Measurements from ENCODE around the gene SPOCD1. TPM values are rescaled to one million over a fixed set of nuclear protein-coding genes. Genes with fewer than 3 reads are reported as not detected.
A peak's percentile ranks its signal among the peaks of the same experiment; 100 is the strongest.

The SPOCD1 gene
- total RNA-seq, 2 donors from 2014 or later: 2.0 to 3.1 TPM

DNA sequence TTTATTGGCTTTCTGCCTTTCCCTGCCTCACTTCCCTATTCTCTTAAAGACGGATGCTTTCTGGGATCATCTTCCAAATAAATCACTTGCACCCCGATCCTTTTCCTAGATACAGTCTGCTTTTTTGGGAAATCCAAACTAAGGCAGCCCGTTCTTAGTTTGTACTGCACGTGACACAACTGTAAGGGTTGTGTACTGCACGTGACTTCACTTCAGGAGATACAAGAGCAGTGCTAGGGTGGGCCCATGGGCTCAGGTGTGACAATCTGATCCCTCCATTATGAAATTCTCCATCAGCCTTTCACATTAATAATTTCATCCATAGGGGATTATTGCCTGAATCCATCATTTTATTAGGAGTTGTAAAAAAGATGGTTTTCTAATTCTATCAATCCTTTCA is 33.8 kb upstream of the SPOCD1 start:
- Mint-ChIP-seq H3K4me1 (no peaks in the 10 kb centered on the region), H3K27ac (no peak overlapping the region), H3K9me3 (peaks cover 1% of the 10 kb centered on the region), H3K36me3 (ENCODE audit: low read depth) (no peaks in the 10 kb centered on the region), H3K27me3 (ENCODE audit: insufficient read depth) (peaks cover 2% of the 10 kb centered on the region), H3K4me3 (no peak overlapping the region)
- Histone ChIP-seq H3K9ac (ENCODE audit: extremely low read depth, low read length, poor library complexity, severe bottlenecking) (no peak overlapping the region), H3K36me3 (ENCODE audit: control insufficient read depth, insufficient read depth, low read length) (no peaks in the 10 kb centered on the region), H3K4me1 (ENCODE audit: control insufficient read depth, insufficient read depth, low read length) (no peaks in the 10 kb centered on the region), H3K27me3 (ENCODE audit: control insufficient read depth, insufficient read depth, low read length, poor library complexity, severe bottlenecking) (no peaks in the 10 kb centered on the region), H3K27ac (ENCODE audit: low read depth, low read length) (no peak overlapping the region), H3K9me3 (ENCODE audit: control insufficient read depth, low read length) (no peaks in the 10 kb centered on the region), H3K4me3 (ENCODE audit: low read length) (no peak overlapping the region)
- TF ChIP-seq, protein P1, sequence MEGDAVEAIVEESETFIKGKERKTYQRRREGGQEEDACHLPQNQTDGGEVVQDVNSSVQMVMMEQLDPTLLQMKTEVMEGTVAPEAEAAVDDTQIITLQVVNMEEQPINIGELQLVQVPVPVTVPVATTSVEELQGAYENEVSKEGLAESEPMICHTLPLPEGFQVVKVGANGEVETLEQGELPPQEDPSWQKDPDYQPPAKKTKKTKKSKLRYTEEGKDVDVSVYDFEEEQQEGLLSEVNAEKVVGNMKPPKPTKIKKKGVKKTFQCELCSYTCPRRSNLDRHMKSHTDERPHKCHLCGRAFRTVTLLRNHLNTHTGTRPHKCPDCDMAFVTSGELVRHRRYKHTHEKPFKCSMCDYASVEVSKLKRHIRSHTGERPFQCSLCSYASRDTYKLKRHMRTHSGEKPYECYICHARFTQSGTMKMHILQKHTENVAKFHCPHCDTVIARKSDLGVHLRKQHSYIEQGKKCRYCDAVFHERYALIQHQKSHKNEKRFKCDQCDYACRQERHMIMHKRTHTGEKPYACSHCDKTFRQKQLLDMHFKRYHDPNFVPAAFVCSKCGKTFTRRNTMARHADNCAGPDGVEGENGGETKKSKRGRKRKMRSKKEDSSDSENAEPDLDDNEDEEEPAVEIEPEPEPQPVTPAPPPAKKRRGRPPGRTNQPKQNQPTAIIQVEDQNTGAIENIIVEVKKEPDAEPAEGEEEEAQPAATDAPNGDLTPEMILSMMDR (conservative IDR thresholded peaks at IDR 0.05): no peak
- WGBS, 2 experiments (ENCODE audit: insufficient coverage in 1 of 2, insufficient read length in 1 of 2): 92 to 100% methylated on average over 4 to 5 of the region's 5 CpGs
- no peak for DNase-seq

DNA sequence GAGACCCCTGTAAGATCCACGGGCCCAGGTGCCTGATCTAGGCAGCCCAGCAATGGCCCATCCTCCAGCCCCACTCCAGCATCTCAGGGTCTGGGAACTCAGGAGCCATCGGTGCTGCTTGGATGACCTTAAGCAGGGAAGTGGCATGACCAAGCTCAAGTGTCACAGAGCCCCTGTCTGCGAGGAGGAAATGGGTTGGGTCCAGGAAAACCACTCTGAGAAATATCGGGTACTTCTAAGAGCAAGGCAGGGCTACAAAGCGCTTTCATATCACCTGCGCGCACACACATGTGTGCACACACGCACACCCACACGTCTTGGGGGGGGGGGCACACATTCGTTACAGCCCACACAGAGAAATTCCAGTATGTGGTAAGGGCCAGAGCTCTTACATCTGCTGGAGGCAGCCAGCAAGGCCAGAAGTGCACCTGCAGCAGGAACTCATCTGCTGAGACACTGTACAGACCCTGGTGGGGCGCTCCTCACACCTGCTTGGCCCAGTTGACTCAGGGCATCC is 32.6 kb upstream of the SPOCD1 start:
- Mint-ChIP-seq H3K4me1 (no peaks in the 10 kb centered on the region), H3K36me3 (ENCODE audit: low read depth) (no peaks in the 10 kb centered on the region), H3K4me3 (no peak overlapping the region), H3K27me3 (ENCODE audit: insufficient read depth) (peaks cover 2% of the 10 kb centered on the region), H3K27ac (no peak overlapping the region), H3K9me3 (peaks cover 1% of the 10 kb centered on the region)
- no peak overlapping the region for H3K27ac ChIP-seq (ENCODE audit: low read depth, low read length)
- no peaks in the 10 kb centered on the region for H3K27me3 ChIP-seq (ENCODE audit: control insufficient read depth, insufficient read depth, low read length, poor library complexity, severe bottlenecking)
- H3K4me1 ChIP-seq (ENCODE audit: control insufficient read depth, insufficient read depth, low read length): no peaks in the 10 kb centered on the region
- no peaks in the 10 kb centered on the region for H3K36me3 ChIP-seq (ENCODE audit: control insufficient read depth, insufficient read depth, low read length)
- DNase-seq: peak; percentile 20
- H3K9me3 ChIP-seq (ENCODE audit: control insufficient read depth, low read length): no peaks in the 10 kb centered on the region
- TF ChIP-seq, protein P1 (conservative IDR thresholded peaks at IDR 0.05): no peak
- H3K4me3 ChIP-seq (ENCODE audit: low read length): no peak overlapping the region
- 92 to 93% methylated on average over 9 to 11 of the region's 11 CpGs for WGBS, 2 experiments (ENCODE audit: insufficient coverage in 1 of 2, insufficient read length in 1 of 2)
- H3K9ac ChIP-seq (ENCODE audit: extremely low read depth, low read length, poor library complexity, severe bottlenecking): no peak overlapping the region

GRCh38 chr1:31846484-31846883 is 30.7 kb upstream of the SPOCD1 start:
- no peak overlapping the region for H3K9ac ChIP-seq (ENCODE audit: extremely low read depth, low read length, poor library complexity, severe bottlenecking)
- no peaks in the 10 kb centered on the region for H3K4me1 Mint-ChIP-seq
- H3K4me1 ChIP-seq (ENCODE audit: control insufficient read depth, insufficient read depth, low read length): no peaks in the 10 kb centered on the region
- DNase-seq: no peak
- H3K4me3 Mint-ChIP-seq: no peak overlapping the region
- no peak overlapping the region for H3K4me3 ChIP-seq (ENCODE audit: low read length)
- TF ChIP-seq, protein P1 (conservative IDR thresholded peaks at IDR 0.05): no peak
- H3K27ac Mint-ChIP-seq: no peak overlapping the region
- peaks cover 1% of the 10 kb centered on the region for H3K9me3 Mint-ChIP-seq
- no peaks in the 10 kb centered on the region for H3K27me3 ChIP-seq (ENCODE audit: control insufficient read depth, insufficient read depth, low read length, poor library complexity, severe bottlenecking)
- no peaks in the 10 kb centered on the region for H3K9me3 ChIP-seq (ENCODE audit: control insufficient read depth, low read length)
- no peaks in the 10 kb centered on the region for H3K36me3 Mint-ChIP-seq (ENCODE audit: low read depth)
- peaks cover 3% of the 10 kb centered on the region for H3K27me3 Mint-ChIP-seq (ENCODE audit: insufficient read depth)
- H3K36me3 ChIP-seq (ENCODE audit: control insufficient read depth, insufficient read depth, low read length): no peaks in the 10 kb centered on the region
- H3K27ac ChIP-seq (ENCODE audit: low read depth, low read length): no peak overlapping the region
